A673 (cell line): ENCODE results near the gene CACNG8. TPM values are rescaled to one million over a fixed set of nuclear protein-coding genes. Genes with fewer than 3 reads are reported as not detected.

Experiments used
- BruUV-seq: library from RNA; stranded (reverse); fragments of 400-500 nt; replicated peaks from 2 replicates; lab custom pipeline; 2021; lab: Mats Ljungman, UMichigan
- CTCF ChIA-PET: fragments of 300-600 bp; sonication (Branson Sonifier 250); formaldehyde crosslinking; loops from one replicate; lab custom pipeline; 2022; ENCODE audit warnings: antibody characterized with exemption; lab: Charles Lee
- POLR2A ChIA-PET: fragments of 300-600 bp; sonication (Branson Sonifier 250); formaldehyde crosslinking; loops from one replicate; lab custom pipeline; 2022; ENCODE audit warnings: antibody characterized with exemption; ENCODE audit not compliant: low non-redundant PET; lab: Charles Lee
- DNase-seq: peaks from one replicate; pipeline ENCODE4 v3.0.0-alpha.2; 2015; ENCODE audit warnings: low spot score
- H3K27ac ChIP-seq: fragments of 200-600 bp; sonication (generic); 2 replicates; pipeline ENCODE4 v1.5.1; 2016; ENCODE audit warnings: mixed run types, low read depth, mild to moderate bottlenecking, mixed read lengths, antibody characterized with exemption, low read length; ENCODE audit not compliant: poor library complexity, severe bottlenecking
- H3K27me3 ChIP-seq: fragments of 200-600 bp; sonication (generic); replicated peaks from 2 replicates; pipeline ENCODE4 v1.6.1; 2017; ENCODE audit warnings: mixed run types, low read depth, mild to moderate bottlenecking, mixed read lengths, antibody characterized with exemption, low read length; ENCODE audit not compliant: insufficient read depth, poor library complexity
- H3K36me3 ChIP-seq: fragments of 200-600 bp; sonication (generic); 2 replicates; pipeline ENCODE4 v1.6.1; 2016; ENCODE audit warnings: mixed run types, mild to moderate bottlenecking, mixed read lengths, antibody characterized with exemption, low read length; ENCODE audit not compliant: insufficient read depth, poor library complexity, severe bottlenecking
- H3K4me1 ChIP-seq: fragments of 200-600 bp; sonication (generic); 2 replicates; pipeline ENCODE4 v1.6.1; 2017; ENCODE audit warnings: mixed run types, mild to moderate bottlenecking, mixed read lengths, antibody characterized with exemption, low read length; ENCODE audit not compliant: insufficient read depth, poor library complexity, severe bottlenecking
- H3K4me3 ChIP-seq: fragments of 200-600 bp; sonication (generic); 2 replicates; pipeline ENCODE4 v1.5.1; 2016; ENCODE audit warnings: low read depth, mixed run types, mild to moderate bottlenecking, mixed read lengths, low read length; ENCODE audit not compliant: poor library complexity, severe bottlenecking
- H3K9me3 ChIP-seq: fragments of 200-600 bp; sonication (generic); 2 replicates; pipeline ENCODE4 v1.6.1; 2016; ENCODE audit warnings: mixed run types, low read depth, mild to moderate bottlenecking, mixed read lengths, antibody characterized with exemption, low read length; ENCODE audit not compliant: poor library complexity, severe bottlenecking
- EZH2 ChIP-seq: fragments of 200-600 bp; sonication (generic); IDR thresholded peaks from 2 replicates; pipeline ENCODE4 v1.6.1; 2017; ENCODE audit warnings: borderline replicate concordance, low read depth, mild to moderate bottlenecking, mixed read lengths, antibody characterized with exemption, low read length; ENCODE audit not compliant: poor library complexity, severe bottlenecking
- intact Hi-C: fragments of 100-400 bp; cut with micrococcal nuclease; formaldehyde crosslinking; loops from one replicate; pipeline ENCODE4 v1.10.0; 2022; ENCODE audit not compliant: unreplicated experiment
- total RNA-seq: library from RNA; stranded (reverse); gene quantifications from 2 replicates; pipeline ENCODE4 v1.2.3, GENCODE V29; 2021
- TF ChIP-seq, protein P1 (sequence below): fragments of 300-800, 200-600 bp; sonication (generic); conservative IDR thresholded peaks from 2 replicates; pipeline ENCODE4 v1.5.1; 2017; ENCODE audit warnings: low read depth, mild to moderate bottlenecking, antibody characterized with exemption, low read length, moderate library complexity, mixed read lengths

Gene CACNG8
- total RNA-seq, 1 experiment from 2014 or later: 1.3 TPM

DNA sequence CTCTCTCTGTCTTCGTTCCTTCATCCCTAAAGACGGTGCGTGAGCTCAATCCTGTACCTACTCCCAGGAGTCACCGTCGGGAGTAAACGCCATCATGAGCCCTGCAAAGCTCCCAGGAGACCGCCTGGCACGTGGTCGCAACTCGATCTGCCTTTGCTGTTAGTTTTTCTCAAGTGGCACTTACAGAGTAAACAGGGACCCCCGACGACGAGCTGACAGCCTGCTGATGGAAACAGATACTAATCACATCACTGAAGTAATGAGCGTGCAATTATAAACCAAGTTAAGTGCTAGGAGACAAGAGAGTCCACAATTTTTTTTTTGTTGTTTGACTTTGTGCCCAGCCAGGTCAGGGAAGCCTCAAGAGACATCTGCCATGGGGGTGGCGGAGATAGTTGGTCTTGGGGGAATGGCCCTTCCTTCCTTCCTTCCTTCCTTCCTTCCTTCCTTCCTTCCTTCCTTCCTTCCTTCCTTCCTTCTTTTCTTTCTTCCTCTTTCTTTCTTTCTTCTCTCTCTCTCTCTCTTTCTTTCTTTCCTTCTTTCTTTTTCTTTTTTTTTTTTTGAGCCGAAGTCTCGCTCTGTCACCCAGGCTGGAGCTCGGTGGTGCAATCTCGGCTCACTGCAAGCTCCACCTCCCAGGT lies 52.3 kb downstream of the CACNG8 start:
- Histone ChIP-seq H3K4me1 (peaks cover 8% of the 10 kb centered on the region), H3K27me3 (no peaks in the 10 kb centered on the region), H3K36me3 (no peaks in the 10 kb centered on the region), H3K27ac (no peak overlapping the region), H3K9me3 (no peaks in the 10 kb centered on the region), H3K4me3 (no peak overlapping the region)
- BruUV-seq: no TSS peak
- no peak for TF ChIP-seq EZH2
- TF ChIP-seq, protein P1, sequence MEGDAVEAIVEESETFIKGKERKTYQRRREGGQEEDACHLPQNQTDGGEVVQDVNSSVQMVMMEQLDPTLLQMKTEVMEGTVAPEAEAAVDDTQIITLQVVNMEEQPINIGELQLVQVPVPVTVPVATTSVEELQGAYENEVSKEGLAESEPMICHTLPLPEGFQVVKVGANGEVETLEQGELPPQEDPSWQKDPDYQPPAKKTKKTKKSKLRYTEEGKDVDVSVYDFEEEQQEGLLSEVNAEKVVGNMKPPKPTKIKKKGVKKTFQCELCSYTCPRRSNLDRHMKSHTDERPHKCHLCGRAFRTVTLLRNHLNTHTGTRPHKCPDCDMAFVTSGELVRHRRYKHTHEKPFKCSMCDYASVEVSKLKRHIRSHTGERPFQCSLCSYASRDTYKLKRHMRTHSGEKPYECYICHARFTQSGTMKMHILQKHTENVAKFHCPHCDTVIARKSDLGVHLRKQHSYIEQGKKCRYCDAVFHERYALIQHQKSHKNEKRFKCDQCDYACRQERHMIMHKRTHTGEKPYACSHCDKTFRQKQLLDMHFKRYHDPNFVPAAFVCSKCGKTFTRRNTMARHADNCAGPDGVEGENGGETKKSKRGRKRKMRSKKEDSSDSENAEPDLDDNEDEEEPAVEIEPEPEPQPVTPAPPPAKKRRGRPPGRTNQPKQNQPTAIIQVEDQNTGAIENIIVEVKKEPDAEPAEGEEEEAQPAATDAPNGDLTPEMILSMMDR: no peak
- ChIA-PET CTCF (interaction anchor here (0.7 kb wide), 2 partner anchors 9 to 21 kb away, joined by 4 to 7 read pairs; no protein-coding TSS in a partner anchor), POLR2A (no interaction called here)
- intact Hi-C loops: no loop called here
- peak; percentile 88 for DNase-seq

DNA sequence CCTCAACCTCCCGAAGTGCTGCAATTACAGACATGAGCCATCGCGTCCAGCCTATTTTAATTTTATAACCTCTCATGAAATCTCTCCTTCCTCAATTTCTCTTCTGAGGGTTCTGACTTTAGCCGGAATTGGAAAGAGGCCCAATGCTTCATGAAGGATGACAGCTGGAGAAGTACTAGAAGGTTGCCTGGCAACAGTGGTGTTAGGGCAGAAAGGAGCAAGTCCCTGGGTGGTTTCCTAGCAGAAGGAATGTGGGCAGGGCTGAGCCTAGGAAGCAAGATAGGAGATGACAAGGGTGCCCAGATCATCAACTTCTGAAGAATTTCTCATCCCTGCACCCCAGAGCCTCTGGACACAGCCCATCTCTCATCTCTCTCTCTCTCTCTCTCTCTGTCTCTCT lies 54.5 kb downstream of the CACNG8 start:
- ChIA-PET CTCF (interaction anchor here (0.6 to 0.9 kb wide), 2 partner anchors 14 to 19 kb away, joined by 3 to 4 read pairs; no protein-coding TSS in a partner anchor), POLR2A (no interaction called here)
- peaks cover 8% of the 10 kb centered on the region for H3K4me1 ChIP-seq
- peak; percentile 80 for DNase-seq
- H3K36me3 ChIP-seq: no peaks in the 10 kb centered on the region
- no peaks in the 10 kb centered on the region for H3K27me3 ChIP-seq
- intact Hi-C loops: no loop called here
- no peaks in the 10 kb centered on the region for H3K9me3 ChIP-seq
- TF ChIP-seq, protein P1: no peak
- TF ChIP-seq EZH2: no peak
- BruUV-seq: no TSS peak
- no peak overlapping the region for H3K4me3 ChIP-seq
- no peak overlapping the region for H3K27ac ChIP-seq

DNA sequence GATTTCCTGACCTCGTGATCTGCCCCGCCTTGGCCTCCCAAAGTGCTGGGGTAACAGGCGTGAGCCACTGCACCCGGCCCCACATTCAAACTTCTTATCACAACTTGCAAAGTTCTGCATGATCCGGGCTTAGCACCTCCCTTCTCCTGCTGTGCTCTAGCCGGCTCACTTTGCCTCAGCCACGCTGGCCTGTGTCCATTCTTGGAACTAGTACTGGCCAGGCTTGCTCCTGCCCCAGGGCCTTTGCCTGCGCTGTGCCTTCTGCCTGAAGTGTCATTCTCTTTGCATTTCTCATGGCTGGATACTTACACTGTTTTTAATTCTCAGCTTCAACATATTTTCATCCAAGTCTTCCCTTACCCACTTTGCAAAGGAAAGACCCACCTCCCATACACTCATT lies 58.6 kb downstream of the CACNG8 start:
- ChIA-PET POLR2A (no interaction called here), CTCF (interaction anchor here (0.5 to 0.6 kb wide), 2 partner anchors 92 to 104 kb away, joined by 6 to 9 read pairs; no protein-coding TSS in a partner anchor)
- no peak for DNase-seq
- no peaks in the 10 kb centered on the region for H3K36me3 ChIP-seq
- intact Hi-C loops: no loop called here
- TF ChIP-seq, protein P1: no peak
- TF ChIP-seq EZH2: no peak
- no peaks in the 10 kb centered on the region for H3K27me3 ChIP-seq
- peaks cover 10% of the 10 kb centered on the region for H3K4me1 ChIP-seq
- H3K27ac ChIP-seq: no peak overlapping the region
- no peaks in the 10 kb centered on the region for H3K9me3 ChIP-seq
- BruUV-seq: no TSS peak
- no peak overlapping the region for H3K4me3 ChIP-seq
